GM12872 (cell line): ENCODE results near the gene VOPP1.

Experiments used
- TF ChIP-seq, protein P1 (sequence below): IDR thresholded peaks from 3 replicates; pipeline ENCODE4 v1.5.1; 2011; ENCODE audit warnings: low read depth, mild to moderate bottlenecking, low read length, moderate library complexity; ENCODE audit not compliant: insufficient read depth

VOPP1 gene

DNA sequence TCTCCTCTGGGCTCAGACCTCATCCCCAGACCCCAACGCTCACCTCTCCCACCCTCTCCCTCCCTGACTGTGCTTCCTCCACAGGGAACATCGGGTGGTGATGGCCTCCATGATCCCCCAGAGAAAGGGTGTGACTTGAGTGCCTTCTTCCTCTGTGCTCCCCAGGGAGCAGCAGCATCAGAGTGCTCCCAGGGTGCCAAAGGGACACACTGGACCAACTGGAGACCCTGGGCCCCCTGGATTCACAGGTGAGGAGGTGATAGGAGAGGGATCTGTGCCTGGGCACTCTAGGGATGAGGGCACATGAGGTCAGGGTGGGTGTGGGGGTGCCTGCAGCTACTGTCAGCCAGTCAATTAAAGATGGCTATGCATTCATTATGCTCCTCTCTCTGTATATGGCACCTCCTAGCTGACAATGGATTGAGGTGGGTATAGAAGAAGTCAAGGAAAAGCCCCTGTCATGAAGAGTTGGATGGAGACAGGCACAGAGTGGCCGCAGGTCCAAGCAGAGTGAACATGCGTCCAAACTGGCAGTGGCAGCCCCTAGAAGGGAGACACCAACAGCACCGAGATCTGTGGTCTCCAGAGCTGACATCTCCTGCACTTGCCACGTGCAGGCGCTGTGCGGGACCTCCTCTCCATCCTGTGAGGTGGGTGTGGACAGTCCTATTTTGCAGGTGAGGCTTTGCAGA, 15.5 kb upstream of the VOPP1 start:
- TF ChIP-seq, protein P1, sequence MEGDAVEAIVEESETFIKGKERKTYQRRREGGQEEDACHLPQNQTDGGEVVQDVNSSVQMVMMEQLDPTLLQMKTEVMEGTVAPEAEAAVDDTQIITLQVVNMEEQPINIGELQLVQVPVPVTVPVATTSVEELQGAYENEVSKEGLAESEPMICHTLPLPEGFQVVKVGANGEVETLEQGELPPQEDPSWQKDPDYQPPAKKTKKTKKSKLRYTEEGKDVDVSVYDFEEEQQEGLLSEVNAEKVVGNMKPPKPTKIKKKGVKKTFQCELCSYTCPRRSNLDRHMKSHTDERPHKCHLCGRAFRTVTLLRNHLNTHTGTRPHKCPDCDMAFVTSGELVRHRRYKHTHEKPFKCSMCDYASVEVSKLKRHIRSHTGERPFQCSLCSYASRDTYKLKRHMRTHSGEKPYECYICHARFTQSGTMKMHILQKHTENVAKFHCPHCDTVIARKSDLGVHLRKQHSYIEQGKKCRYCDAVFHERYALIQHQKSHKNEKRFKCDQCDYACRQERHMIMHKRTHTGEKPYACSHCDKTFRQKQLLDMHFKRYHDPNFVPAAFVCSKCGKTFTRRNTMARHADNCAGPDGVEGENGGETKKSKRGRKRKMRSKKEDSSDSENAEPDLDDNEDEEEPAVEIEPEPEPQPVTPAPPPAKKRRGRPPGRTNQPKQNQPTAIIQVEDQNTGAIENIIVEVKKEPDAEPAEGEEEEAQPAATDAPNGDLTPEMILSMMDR: no peak

DNA sequence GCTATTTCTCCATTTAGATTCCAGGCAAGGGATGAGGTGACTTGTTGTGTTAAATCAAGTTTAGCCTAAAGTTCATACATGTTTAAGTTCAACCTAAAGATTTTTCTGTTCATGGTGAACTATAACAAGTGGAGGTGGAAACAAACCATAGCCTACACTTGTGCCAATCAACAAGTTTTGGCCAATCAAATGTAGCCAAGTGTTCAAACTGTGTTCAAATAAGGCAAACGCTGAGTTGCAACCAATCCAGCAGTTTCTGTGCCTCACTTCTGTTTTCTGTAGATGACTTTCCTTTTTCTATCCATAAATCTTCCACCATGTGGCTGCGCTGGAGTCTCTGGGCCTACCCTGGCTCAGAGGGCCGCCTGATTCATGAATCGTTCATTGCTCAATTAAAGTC, 4.5 kb upstream of the VOPP1 start:
- TF ChIP-seq, protein P1: no peak

DNA sequence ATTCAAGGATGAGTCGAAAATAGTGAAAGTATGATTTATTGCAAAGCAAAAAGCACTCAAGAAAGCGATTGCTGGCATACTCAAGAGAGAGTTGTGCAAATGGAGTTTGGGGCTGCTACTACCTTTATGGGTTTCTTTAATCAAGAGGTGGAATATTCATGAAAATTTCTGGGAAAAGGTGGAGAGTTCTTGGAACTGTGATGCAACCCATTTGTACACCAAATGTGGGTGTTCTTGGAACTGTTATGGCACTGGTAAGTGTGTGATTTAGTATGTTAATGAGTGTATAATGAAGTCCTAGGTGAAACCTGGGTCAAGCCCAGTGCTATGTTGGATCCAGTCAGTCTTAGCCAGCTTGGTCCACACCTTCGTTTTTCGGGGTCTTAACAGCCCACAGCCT, 3.4 kb upstream of the VOPP1 start:
- TF ChIP-seq, protein P1: no peak

DNA sequence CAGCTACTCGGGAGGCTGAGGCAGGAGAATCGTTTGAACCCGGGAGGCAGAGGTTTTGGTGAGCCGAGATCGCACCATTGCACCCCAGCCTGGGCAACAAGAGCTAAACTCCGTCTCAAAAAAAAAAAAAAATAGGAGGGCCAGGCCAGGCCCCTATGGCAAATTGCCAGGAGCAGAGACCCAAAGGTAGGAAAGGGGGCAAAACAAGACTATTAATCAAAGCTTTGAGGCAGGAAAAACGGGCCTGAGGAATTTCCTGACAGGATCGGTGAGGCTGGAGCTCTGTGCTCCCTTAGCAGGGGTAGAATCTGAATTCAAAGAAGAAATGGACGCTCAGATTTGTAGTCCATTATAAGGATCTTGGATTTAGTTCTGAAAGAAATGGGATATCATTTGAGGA, 2.8 kb upstream of the VOPP1 start:
- TF ChIP-seq, protein P1: no peak

DNA sequence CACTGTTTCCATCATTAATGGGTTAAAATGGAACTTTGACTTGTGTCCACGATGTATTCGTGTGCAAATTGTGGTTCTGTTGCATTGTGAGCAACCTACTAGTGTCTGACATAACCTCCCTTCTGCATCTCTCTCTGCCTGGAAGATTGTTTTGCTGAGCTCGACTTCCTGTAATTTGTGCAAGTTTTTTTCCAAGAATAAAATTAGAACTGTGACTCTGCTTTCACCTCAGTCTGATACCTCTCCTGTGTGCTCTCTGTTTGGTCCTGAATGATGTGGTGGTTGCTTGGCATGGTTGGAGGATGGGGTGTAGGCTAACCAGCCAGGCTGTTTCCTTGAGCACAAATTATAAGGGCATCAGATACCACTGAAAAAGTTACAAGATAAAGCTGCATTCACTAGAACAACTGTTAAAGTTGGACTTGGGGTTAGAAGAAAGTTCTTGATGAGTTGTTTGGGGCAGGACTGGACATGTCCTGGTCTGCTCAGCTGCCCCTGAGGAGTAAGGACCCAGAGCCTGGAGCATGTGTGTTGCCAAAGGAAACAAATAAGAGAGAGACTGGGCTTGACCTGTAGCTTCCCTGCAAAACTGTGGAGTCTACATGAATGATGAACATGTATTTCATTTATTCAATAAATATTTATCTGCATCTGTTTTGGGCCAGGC, 1.9 kb upstream of the VOPP1 start:
- TF ChIP-seq, protein P1: no peak

DNA sequence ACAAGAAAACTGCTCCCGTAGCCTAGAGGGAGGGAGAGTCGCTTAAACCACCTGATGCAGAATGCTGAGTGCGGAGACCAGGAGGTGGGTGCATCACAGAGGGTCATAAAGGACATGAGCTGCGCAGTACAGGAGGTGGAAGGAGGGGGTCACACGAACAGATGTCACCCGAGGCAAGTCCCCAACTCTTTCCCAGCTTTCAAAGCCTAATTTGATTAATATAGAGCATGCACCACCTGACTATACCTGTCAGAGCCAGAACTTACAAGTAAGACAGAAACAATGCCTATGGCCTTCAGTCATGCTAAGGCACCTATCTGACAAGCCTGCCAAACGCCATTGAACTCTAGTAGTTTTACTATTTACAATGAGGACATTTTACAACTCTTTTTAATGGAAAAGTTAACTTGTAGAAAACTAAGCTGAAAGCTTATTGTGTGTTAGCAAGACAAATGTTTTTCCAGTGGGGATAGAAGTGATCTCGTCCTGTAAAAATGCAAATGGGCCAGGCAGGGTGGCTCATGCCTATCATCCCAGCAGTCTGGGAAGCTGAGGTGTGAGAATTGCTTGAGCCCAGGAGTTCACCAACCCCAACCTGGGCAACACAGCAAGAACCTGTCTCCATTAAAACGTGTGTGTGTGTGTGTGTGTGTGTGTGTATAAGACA, 1.1 kb upstream of the VOPP1 start:
- TF ChIP-seq, protein P1: no peak

DNA sequence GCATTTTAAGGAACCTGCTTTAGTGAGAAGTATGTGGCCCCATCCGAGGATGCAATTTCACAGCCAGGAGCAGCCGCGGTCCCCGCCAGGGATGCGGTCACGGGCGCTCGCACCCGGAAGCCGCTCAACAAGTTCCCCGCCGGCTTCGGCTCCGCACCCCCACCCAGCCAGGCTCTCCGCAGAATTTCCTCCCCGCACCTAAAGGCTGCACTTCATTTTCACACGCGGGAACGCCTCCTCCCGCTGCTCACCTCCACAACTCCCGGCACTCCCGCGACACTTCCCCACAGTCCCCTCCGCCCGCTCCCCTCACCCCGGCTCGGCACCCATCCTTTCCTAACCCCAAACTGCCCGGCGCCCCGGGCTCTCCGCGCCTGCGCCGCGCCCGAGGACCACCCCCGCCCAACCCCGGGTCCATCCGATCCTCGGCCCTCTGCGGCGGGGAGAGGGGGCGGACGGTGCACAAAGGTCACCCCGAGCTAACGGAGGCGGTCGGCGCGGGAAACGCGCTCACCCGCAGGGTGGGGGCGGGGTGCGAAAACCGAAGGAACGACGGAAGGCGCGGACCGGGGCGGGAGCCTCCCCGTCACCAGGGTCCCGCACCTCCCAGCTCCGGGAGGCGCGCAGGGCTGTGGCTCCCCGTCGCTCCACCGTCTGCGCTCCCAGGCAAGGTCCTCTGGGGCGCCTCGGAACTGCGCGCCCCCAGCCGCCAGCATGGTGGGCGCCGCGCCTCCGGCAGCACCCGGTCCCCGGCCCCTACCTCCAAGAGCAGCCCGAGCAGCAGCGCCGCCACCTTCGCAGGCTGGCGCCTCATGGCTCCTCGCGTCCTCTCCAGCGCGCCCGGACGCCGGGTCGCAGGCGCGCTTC, 558 bp downstream of the VOPP1 start:
- TF ChIP-seq, protein P1: no peak
